Measurements from ENCODE around the gene SLC25A13. TPM values are rescaled to one million over a fixed set of nuclear protein-coding genes. Genes with fewer than 3 reads are reported as not detected.

The SLC25A13 gene
- total RNA-seq, 1 experiment from 2014 or later, result 19.5 TPM

DNA sequence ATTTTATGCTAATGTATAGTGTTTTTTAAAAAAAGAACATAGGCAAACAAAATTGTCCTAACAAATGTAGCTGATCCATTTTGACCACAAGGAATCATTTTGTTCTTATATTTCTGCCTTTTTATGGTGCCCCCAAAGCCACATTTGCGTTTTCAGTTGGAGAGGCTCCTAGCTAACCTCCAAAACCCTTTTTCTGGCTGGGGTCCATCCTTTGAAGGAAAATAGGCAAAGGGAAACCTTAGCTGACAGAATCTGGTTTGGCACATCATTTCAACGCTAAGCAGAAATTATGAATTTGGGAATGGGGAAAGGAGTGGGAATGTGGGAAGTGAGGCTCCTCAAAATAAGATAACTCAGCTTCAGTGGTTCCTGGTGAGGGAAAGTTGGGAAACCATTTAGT, 25.6 kb upstream of the SLC25A13 start:
- no TSS peak for BruUV-seq (replicated peaks)
- H3K4me3 ChIP-seq (ENCODE audit: low read length), result no peak overlapping the region
- H3K4me2 ChIP-seq (ENCODE audit: low read length), result no peak overlapping the region
- ATAC-seq (no peak), DNase-seq (no peak)
- no peak overlapping the region for H3K9ac ChIP-seq (ENCODE audit: low read length)
- intact Hi-C loops (cut with micrococcal nuclease), result no loop called here
- H3K79me2 ChIP-seq (ENCODE audit: low read length), result no peaks in the 10 kb centered on the region
- H3K9me3 ChIP-seq (ENCODE audit: low read length), result no peaks in the 10 kb centered on the region
- no peaks in the 10 kb centered on the region for H3K9me2 ChIP-seq (replicated peaks; ENCODE audit: low read length)
- no peaks in the 10 kb centered on the region for H3K4me1 ChIP-seq (ENCODE audit: insufficient read depth, low read length)
- no peaks in the 10 kb centered on the region for H3K27me3 ChIP-seq (ENCODE audit: low read length)
- no peak overlapping the region for H2AFZ ChIP-seq (ENCODE audit: low read length)
- H3F3A ChIP-seq (ENCODE audit: low read length, unreplicated experiment), result no peaks in the 10 kb centered on the region
- ChIA-PET POLR2A (ENCODE audit: unreplicated experiment) (no interaction called here), CTCF (no interaction called here)
- no peak overlapping the region for H3K27ac ChIP-seq (ENCODE audit: low read length)
- no peaks in the 10 kb centered on the region for H3K36me3 ChIP-seq (ENCODE audit: low read depth, low read length)
- TF ChIP-seq, protein P1, sequence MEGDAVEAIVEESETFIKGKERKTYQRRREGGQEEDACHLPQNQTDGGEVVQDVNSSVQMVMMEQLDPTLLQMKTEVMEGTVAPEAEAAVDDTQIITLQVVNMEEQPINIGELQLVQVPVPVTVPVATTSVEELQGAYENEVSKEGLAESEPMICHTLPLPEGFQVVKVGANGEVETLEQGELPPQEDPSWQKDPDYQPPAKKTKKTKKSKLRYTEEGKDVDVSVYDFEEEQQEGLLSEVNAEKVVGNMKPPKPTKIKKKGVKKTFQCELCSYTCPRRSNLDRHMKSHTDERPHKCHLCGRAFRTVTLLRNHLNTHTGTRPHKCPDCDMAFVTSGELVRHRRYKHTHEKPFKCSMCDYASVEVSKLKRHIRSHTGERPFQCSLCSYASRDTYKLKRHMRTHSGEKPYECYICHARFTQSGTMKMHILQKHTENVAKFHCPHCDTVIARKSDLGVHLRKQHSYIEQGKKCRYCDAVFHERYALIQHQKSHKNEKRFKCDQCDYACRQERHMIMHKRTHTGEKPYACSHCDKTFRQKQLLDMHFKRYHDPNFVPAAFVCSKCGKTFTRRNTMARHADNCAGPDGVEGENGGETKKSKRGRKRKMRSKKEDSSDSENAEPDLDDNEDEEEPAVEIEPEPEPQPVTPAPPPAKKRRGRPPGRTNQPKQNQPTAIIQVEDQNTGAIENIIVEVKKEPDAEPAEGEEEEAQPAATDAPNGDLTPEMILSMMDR (conservative IDR thresholded peaks at IDR 0.05; ENCODE audit: low read depth, low read length), result no peak
- TF ChIP-seq EZH2 (IDR thresholded peaks at IDR 0.05; ENCODE audit: low read length, unreplicated experiment) (no peak), EZH2phosphoT487 (IDR thresholded peaks at IDR 0.05; ENCODE audit: borderline replicate concordance, low read length) (no peak)
- H4K20me1 ChIP-seq (ENCODE audit: low read length), result no peaks in the 10 kb centered on the region

DNA sequence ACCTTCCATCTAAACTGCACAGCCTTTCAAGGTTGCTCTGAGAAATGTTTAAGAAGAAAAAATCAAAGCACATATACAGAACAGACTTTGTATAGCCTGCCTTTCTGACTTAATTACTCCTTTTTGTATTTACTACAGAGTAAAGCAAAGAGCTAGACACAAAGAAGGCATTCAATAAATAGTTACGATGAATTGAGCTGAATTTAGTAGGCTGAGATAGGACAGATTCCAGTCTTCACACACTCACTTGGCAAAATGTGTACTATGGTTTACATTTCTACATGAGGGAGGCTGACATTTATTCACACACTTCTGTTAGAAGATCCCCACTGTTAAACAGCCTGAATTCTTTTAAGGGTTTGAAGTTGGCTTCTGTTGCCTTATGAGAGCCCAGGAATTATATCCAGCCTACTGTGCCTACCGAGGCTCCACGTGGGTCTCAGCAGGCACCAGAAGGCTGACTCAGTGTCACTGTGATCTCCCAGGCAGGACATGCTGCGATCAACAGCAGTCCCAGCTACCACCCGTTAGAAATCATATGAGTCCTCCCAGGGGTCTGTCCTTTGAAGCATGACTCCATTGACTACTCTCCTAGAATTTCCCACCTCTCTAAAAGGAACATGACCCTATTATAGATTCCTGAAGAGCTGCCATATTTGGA, 24.5 kb upstream of the SLC25A13 start:
- DNase-seq (no peak), ATAC-seq (no peak)
- H3K36me3 ChIP-seq (ENCODE audit: low read depth, low read length), result no peaks in the 10 kb centered on the region
- no peak overlapping the region for H2AFZ ChIP-seq (ENCODE audit: low read length)
- no peaks in the 10 kb centered on the region for H4K20me1 ChIP-seq (ENCODE audit: low read length)
- no peaks in the 10 kb centered on the region for H3K9me3 ChIP-seq (ENCODE audit: low read length)
- TF ChIP-seq, protein P1 (conservative IDR thresholded peaks at IDR 0.05; ENCODE audit: low read depth, low read length), result no peak
- TF ChIP-seq EZH2 (IDR thresholded peaks at IDR 0.05; ENCODE audit: low read length, unreplicated experiment) (no peak), EZH2phosphoT487 (IDR thresholded peaks at IDR 0.05; ENCODE audit: borderline replicate concordance, low read length) (no peak)
- no peak overlapping the region for H3K4me2 ChIP-seq (ENCODE audit: low read length)
- intact Hi-C loops (cut with micrococcal nuclease), result no loop called here
- H3K4me3 ChIP-seq (ENCODE audit: low read length), result no peak overlapping the region
- no peak overlapping the region for H3K9ac ChIP-seq (ENCODE audit: low read length)
- BruUV-seq (replicated peaks), result no TSS peak
- ChIA-PET POLR2A (ENCODE audit: unreplicated experiment) (no interaction called here), CTCF (no interaction called here)
- H3K4me1 ChIP-seq (ENCODE audit: insufficient read depth, low read length), result no peaks in the 10 kb centered on the region
- H3K27ac ChIP-seq (ENCODE audit: low read length), result no peak overlapping the region
- no peaks in the 10 kb centered on the region for H3K79me2 ChIP-seq (ENCODE audit: low read length)
- H3F3A ChIP-seq (ENCODE audit: low read length, unreplicated experiment), result no peaks in the 10 kb centered on the region
- H3K9me2 ChIP-seq (replicated peaks; ENCODE audit: low read length), result no peaks in the 10 kb centered on the region
- H3K27me3 ChIP-seq (ENCODE audit: low read length), result no peaks in the 10 kb centered on the region

DNA sequence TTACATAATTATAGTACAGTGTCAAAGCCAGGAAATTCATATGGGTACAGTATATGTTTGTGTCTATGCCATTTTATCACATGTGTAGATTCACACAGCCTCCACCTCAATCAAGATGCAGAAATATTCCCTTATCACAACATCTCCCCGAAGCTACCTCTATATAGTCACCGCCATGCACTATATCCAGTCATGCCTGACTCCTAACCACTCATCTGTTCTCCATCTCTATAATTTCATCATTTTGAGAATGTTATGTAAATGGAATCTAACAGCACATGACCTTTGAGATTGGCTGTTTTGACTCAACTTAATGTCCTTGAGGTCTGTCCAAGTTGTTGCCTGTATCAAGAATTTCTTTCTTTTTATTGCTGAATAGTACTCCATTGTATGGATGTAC, 22.3 kb upstream of the SLC25A13 start:
- Histone ChIP-seq H3K27me3 (ENCODE audit: low read length) (no peaks in the 10 kb centered on the region), H4K20me1 (ENCODE audit: low read length) (no peaks in the 10 kb centered on the region), H2AFZ (ENCODE audit: low read length) (no peak overlapping the region), H3K27ac (ENCODE audit: low read length) (no peak overlapping the region), H3K4me2 (ENCODE audit: low read length) (no peak overlapping the region), H3K9me2 (replicated peaks; ENCODE audit: low read length) (no peaks in the 10 kb centered on the region), H3K36me3 (ENCODE audit: low read depth, low read length) (no peaks in the 10 kb centered on the region), H3K4me1 (ENCODE audit: insufficient read depth, low read length) (no peaks in the 10 kb centered on the region), H3K9ac (ENCODE audit: low read length) (no peak overlapping the region), H3K79me2 (ENCODE audit: low read length) (no peaks in the 10 kb centered on the region), H3F3A (ENCODE audit: low read length, unreplicated experiment) (no peaks in the 10 kb centered on the region), H3K9me3 (ENCODE audit: low read length) (no peaks in the 10 kb centered on the region), H3K4me3 (ENCODE audit: low read length) (no peak overlapping the region)
- ATAC-seq (no peak), DNase-seq (no peak)
- intact Hi-C loops (cut with micrococcal nuclease), result no loop called here
- CTCF ChIA-PET, result no interaction called here
- POLR2A ChIA-PET (ENCODE audit: unreplicated experiment), result no interaction called here
- no TSS peak for BruUV-seq (replicated peaks)
- TF ChIP-seq EZH2 (IDR thresholded peaks at IDR 0.05; ENCODE audit: low read length, unreplicated experiment) (no peak), EZH2phosphoT487 (IDR thresholded peaks at IDR 0.05; ENCODE audit: borderline replicate concordance, low read length) (no peak)
- TF ChIP-seq, protein P1 (conservative IDR thresholded peaks at IDR 0.05; ENCODE audit: low read depth, low read length), result no peak
